ENCODE measurements around the gene ZNF212. TPM values are rescaled to one million over a fixed set of nuclear protein-coding genes. Genes with fewer than 3 reads are reported as not detected.

Gene ZNF212
- total RNA-seq, 1 donor from 2014 or later, result 12.8 TPM

DNA sequence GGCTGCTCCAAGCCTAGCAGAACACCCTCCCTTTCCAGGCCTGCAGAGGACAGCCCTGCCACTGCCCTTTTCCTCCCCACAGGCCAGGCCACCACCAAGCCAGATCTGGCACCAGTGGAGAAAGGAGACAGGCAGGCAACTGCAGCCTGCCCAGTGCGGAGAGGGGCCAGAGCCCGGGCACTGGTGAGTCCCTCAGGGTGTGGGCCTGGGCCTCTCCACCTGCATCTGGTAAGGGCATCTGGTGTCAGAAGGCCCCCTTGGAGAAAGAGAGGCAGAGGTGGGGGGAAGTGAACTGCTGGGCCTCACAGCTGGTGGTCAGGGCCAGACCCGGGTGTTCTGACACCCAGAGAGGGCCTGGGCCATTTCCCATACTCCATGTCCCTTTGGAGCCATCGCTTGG lies 50.4 kb downstream of the ZNF212 start:
- H3K4me3 Mint-ChIP-seq (ENCODE audit: unreplicated experiment), result no peak overlapping the region
- peaks cover 17% of the 10 kb centered on the region for H3K27me3 Mint-ChIP-seq (ENCODE audit: unreplicated experiment)
- no peaks in the 10 kb centered on the region for H3K9me3 Mint-ChIP-seq (ENCODE audit: unreplicated experiment)
- peaks cover 9% of the 10 kb centered on the region for H3K4me1 Mint-ChIP-seq (ENCODE audit: unreplicated experiment)
- H3K36me3 Mint-ChIP-seq (ENCODE audit: low read depth, unreplicated experiment), result peaks cover 11% of the 10 kb centered on the region
- no peak overlapping the region for H3K27ac Mint-ChIP-seq (ENCODE audit: unreplicated experiment)
- DNase-seq (ENCODE audit: low spot score), result no peak
- TF ChIP-seq CTCF (IDR thresholded peaks at IDR 0.05; ENCODE audit: unreplicated experiment), result no peak

DNA sequence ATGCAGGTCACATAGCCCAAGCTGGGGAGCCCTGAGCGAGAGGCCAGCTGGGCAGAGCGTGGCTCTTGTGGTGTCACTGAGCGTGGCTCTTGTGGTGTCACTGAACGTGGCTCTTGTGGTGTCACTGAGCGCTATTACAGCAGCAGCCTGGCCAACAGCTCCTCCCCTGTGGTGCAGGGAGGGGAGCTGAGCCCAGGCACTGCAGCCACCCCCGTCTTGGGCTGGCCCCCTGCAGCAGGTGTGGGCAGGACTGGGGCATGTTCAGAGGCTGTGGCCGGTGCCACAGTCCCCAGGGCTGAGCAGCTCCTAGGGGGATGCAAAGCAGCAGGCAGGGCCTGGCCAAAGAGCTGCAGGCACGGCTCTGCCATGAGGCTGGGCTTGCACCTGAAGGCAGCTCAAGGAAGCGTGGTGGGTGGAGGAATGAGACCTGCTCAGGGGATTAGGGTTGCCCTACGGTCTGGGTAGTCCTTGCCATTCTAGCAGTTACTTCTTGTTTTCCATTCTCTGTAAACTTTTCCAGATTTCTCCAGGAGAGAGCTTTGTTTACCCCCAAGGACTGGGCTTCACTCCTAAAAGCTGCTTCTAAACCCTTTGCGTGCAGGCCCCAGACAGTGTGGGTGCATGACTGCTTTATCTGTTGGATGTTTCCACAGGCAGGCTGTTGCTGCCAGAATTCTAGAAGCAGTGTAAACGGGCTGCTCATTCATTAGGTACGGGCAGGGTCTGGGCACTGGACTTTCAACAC lies 51.8 kb downstream of the ZNF212 start:
- Mint-ChIP-seq H3K36me3 (ENCODE audit: low read depth, unreplicated experiment) (peaks cover 11% of the 10 kb centered on the region), H3K9me3 (ENCODE audit: unreplicated experiment) (no peaks in the 10 kb centered on the region), H3K27me3 (ENCODE audit: unreplicated experiment) (peaks cover 12% of the 10 kb centered on the region), H3K4me1 (ENCODE audit: unreplicated experiment) (peaks cover 2% of the 10 kb centered on the region), H3K27ac (ENCODE audit: unreplicated experiment) (no peak overlapping the region), H3K4me3 (ENCODE audit: unreplicated experiment) (no peak overlapping the region)
- no peak for TF ChIP-seq CTCF (IDR thresholded peaks at IDR 0.05; ENCODE audit: unreplicated experiment)
- DNase-seq (ENCODE audit: low spot score), result no peak

DNA sequence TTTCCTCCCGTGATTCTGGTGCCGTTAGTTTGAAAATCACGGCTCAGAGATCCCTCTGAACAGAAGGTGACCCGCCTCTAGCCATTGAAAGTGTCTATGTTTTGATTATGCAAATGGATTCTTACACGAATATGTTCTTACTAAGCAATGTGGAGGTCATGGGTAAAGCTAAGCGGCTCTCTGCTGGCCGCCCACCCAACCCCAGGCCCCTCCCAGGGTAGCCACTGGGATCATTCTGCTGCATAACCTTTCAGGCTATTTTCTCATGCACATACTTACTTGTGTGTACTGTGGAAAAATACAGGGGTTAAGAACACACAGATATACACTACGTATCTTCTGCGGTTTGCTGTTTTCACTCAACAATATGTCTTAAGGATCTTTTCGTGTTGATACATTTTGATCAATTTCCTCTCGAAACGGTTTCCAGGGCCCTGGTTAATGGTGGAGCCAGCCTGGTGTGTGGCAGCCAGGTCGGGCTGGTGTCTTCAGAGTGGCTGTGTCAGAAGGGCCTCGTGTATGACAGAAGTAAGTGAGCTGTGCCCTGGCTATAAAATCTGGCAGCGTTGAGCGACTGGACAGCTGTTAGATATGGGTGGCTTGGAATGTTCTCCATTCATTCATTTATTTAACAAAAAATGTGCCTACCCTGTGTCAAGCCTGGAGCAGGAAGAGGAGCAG lies 52.5 kb downstream of the ZNF212 start:
- no peak for TF ChIP-seq CTCF (IDR thresholded peaks at IDR 0.05; ENCODE audit: unreplicated experiment)
- DNase-seq (ENCODE audit: low spot score), result no peak
- H3K4me3 Mint-ChIP-seq (ENCODE audit: unreplicated experiment), result no peak overlapping the region
- peaks cover 10% of the 10 kb centered on the region for H3K27me3 Mint-ChIP-seq (ENCODE audit: unreplicated experiment)
- H3K27ac Mint-ChIP-seq (ENCODE audit: unreplicated experiment), result no peak overlapping the region
- no peaks in the 10 kb centered on the region for H3K9me3 Mint-ChIP-seq (ENCODE audit: unreplicated experiment)
- no peaks in the 10 kb centered on the region for H3K4me1 Mint-ChIP-seq (ENCODE audit: unreplicated experiment)
- H3K36me3 Mint-ChIP-seq (ENCODE audit: low read depth, unreplicated experiment), result peaks cover 12% of the 10 kb centered on the region

GRCh38 chr7:149292462-149292823 lies 53.0 kb downstream of the ZNF212 start:
- no peak for TF ChIP-seq CTCF (IDR thresholded peaks at IDR 0.05; ENCODE audit: unreplicated experiment)
- Mint-ChIP-seq H3K27ac (ENCODE audit: unreplicated experiment) (no peak overlapping the region), H3K4me1 (ENCODE audit: unreplicated experiment) (no peaks in the 10 kb centered on the region), H3K36me3 (ENCODE audit: low read depth, unreplicated experiment) (peaks cover 17% of the 10 kb centered on the region), H3K4me3 (ENCODE audit: unreplicated experiment) (no peak overlapping the region), H3K27me3 (ENCODE audit: unreplicated experiment) (peaks cover 10% of the 10 kb centered on the region), H3K9me3 (ENCODE audit: unreplicated experiment) (no peaks in the 10 kb centered on the region)
- DNase-seq (ENCODE audit: low spot score), result no peak

GRCh38 chr7:149293338-149293737 lies 53.9 kb downstream of the ZNF212 start:
- no peak for DNase-seq (ENCODE audit: low spot score)
- H3K4me1 Mint-ChIP-seq (ENCODE audit: unreplicated experiment), result no peaks in the 10 kb centered on the region
- no peaks in the 10 kb centered on the region for H3K9me3 Mint-ChIP-seq (ENCODE audit: unreplicated experiment)
- peak overlapping the region; percentile 13 for H3K4me3 Mint-ChIP-seq (ENCODE audit: unreplicated experiment)
- TF ChIP-seq CTCF (IDR thresholded peaks at IDR 0.05; ENCODE audit: unreplicated experiment), result no peak
- no peak overlapping the region for H3K27ac Mint-ChIP-seq (ENCODE audit: unreplicated experiment)
- peaks cover 12% of the 10 kb centered on the region for H3K36me3 Mint-ChIP-seq (ENCODE audit: low read depth, unreplicated experiment)
- H3K27me3 Mint-ChIP-seq (ENCODE audit: unreplicated experiment), result peaks cover 4% of the 10 kb centered on the region
